Activated naive CD8-positive, alpha-beta T cell treated with anti-CD3 and anti-CD28 coated beads, Interleukin-2, amount 10 ng/mL, durations not matched to agents 7 days and 5 days (primary cell): ENCODE results near the gene SEC61G. TPM values are rescaled to one million over a fixed set of nuclear protein-coding genes. Genes with fewer than 3 reads are reported as not detected.

Experiments
- ATAC-seq: fragments of 150-1000 bp; cut with Tn5 transposase; one replicate; pipeline ENCODE4 v1.10.0; 2021; ENCODE audit warnings: low read depth, moderate library complexity
- POLR2A ChIA-PET: fragments of 350-600 bp; sonication (Branson Sonifier 250); formaldehyde crosslinking; loops from one replicate; lab custom pipeline; 2021; ENCODE audit warnings: antibody characterized with exemption; lab: Charles Lee
- DNase-seq: peaks from one replicate; pipeline ENCODE4 v3.0.0; 2021
- H3K27ac Mint-ChIP-seq: one replicate; pipeline ENCODE4 v1.8.0; 2022; ENCODE audit warnings: mild to moderate bottlenecking, mixed read lengths
- H3K27me3 Mint-ChIP-seq: one replicate; pipeline ENCODE4 v1.8.0; 2022; ENCODE audit warnings: mild to moderate bottlenecking, moderate library complexity, mixed read lengths
- H3K36me3 Mint-ChIP-seq: one replicate; pipeline ENCODE4 v1.8.0; 2021; ENCODE audit warnings: mild to moderate bottlenecking, mixed read lengths
- H3K4me1 Mint-ChIP-seq: one replicate; pipeline ENCODE4 v1.8.0; 2021; ENCODE audit warnings: mixed read lengths
- H3K4me3 Mint-ChIP-seq: one replicate; pipeline ENCODE4 v1.8.0; 2022; ENCODE audit warnings: mild to moderate bottlenecking, moderate library complexity, mixed read lengths
- H3K9me3 Mint-ChIP-seq: one replicate; pipeline ENCODE4 v1.8.0; 2021; ENCODE audit warnings: mixed read lengths
- total RNA-seq, 2 experiments: library from RNA; stranded (reverse); gene quantifications; one replicate each; pipeline ENCODE4 v1.2.3, GENCODE V29; 2021

The SEC61G gene
- total RNA-seq, 2 experiments from 2014 or later: 93.4 to 96.0 TPM

DNA sequence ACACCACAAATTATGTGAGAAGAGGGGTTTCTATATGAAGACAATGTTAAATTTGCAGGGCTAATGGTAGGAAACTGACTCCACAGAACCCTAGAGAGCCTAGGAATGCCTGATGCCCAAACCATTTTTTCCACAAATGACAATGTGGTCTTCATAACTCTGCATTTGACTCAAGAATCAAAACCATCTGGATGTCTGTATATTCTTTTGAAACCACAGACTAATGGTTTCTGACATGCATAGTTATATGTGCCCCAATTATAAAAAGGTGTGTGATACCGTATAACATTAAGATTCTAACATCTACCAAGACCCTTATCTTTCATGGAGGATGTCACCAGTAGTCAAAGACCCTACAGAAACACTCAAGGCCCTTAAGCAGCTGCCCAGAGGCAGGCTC lies 20.3 kb downstream of the SEC61G start:
- Mint-ChIP-seq H3K27ac (no peak overlapping the region), H3K4me1 (no peaks in the 10 kb centered on the region), H3K4me3 (no peak overlapping the region), H3K36me3 (no peaks in the 10 kb centered on the region), H3K27me3 (peaks cover 3% of the 10 kb centered on the region), H3K9me3 (peaks cover 4% of the 10 kb centered on the region)
- no peak for DNase-seq
- no peak for ATAC-seq
- POLR2A ChIA-PET: no interaction called here

DNA sequence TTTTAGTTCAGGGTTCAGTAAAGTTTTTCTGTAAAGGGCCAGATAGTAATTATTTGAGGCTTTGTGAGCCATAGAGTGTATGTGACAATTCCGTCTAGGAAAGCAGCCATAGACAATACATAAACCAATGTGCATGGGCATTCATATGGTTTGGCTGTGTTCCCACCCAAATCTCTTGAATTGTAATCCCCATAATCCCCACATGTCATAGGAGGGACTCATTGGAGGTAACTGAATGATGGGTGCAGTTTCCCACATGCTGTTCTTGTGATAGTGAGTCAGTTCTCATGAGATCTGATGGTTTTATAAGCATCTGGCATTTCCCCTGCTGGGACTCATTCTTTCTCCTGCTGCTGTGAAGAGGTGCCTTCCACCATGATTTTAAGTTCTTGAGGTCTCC lies 29.9 kb downstream of the SEC61G start:
- Mint-ChIP-seq H3K9me3 (no peaks in the 10 kb centered on the region), H3K4me1 (no peaks in the 10 kb centered on the region), H3K4me3 (no peak overlapping the region), H3K27ac (no peak overlapping the region), H3K27me3 (no peaks in the 10 kb centered on the region), H3K36me3 (no peaks in the 10 kb centered on the region)
- DNase-seq (no peak), ATAC-seq (no peak)
- POLR2A ChIA-PET: no interaction called here

DNA sequence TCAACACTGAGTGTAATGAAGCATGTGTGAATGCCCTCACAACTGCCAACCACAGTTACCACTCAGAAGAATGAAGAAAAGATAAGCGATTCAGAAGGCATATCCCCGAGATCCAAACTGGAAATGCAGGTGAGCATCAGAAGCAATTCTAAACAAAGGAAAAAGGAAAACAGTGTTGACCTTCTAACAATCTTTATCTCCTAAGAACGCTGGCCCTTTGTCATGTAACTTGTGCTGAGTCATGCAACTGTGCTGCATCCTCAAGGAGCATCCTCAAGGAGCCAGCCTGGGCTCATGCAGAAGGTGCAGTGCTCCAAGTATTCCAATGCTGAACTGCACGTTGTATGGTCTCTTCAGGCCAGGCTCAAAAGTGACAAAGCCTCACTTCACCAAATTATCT lies 30.6 kb downstream of the SEC61G start:
- no peaks in the 10 kb centered on the region for H3K4me1 Mint-ChIP-seq
- DNase-seq (no peak), ATAC-seq (no peak)
- H3K27me3 Mint-ChIP-seq: no peaks in the 10 kb centered on the region
- H3K36me3 Mint-ChIP-seq: no peaks in the 10 kb centered on the region
- POLR2A ChIA-PET: no interaction called here
- no peak overlapping the region for H3K27ac Mint-ChIP-seq
- no peaks in the 10 kb centered on the region for H3K9me3 Mint-ChIP-seq
- H3K4me3 Mint-ChIP-seq: no peak overlapping the region

GRCh38 chr7:54725255-54725654 lies 33.8 kb downstream of the SEC61G start:
- H3K4me1 Mint-ChIP-seq: no peaks in the 10 kb centered on the region

GRCh38 chr7:54722502-54722901 lies 36.5 kb downstream of the SEC61G start:
- no peak for DNase-seq
- POLR2A ChIA-PET: no interaction called here
- no peak for ATAC-seq
- H3K36me3 Mint-ChIP-seq: no peaks in the 10 kb centered on the region
- H3K27ac Mint-ChIP-seq: no peak overlapping the region
- peaks cover 2% of the 10 kb centered on the region for H3K9me3 Mint-ChIP-seq
- H3K27me3 Mint-ChIP-seq: peaks cover 3% of the 10 kb centered on the region
- no peaks in the 10 kb centered on the region for H3K4me1 Mint-ChIP-seq
- H3K4me3 Mint-ChIP-seq: no peak overlapping the region

More at GRCh38 chr7:54725255-54725654, 33.8 kb downstream of the SEC61G start:
- Mint-ChIP-seq H3K27ac (no peak overlapping the region), H3K4me3 (no peak overlapping the region), H3K9me3 (no peaks in the 10 kb centered on the region), H3K36me3 (no peaks in the 10 kb centered on the region), H3K27me3 (peaks cover 3% of the 10 kb centered on the region)
- POLR2A ChIA-PET: no interaction called here
- DNase-seq (no peak), ATAC-seq (no peak)

DNA sequence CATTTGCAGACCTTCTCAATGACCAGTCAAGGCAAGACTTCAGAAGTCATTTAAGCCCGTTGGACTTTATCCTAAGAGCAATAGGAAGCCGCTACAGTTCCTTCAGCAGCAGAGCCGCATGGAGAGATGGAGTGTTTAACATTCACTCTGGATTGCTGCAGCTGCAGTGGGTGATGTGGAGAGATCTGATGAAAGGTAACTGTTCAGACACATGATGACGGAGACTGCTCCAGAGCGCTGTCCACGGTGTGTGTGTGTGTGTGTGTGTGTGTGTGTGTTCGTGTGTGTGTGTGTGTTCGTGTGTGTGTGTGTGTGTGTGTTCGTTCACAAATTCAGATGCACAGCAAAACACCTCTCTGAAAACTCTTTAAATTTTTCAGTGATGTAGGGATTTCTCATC lies 37.0 kb downstream of the SEC61G start:
- POLR2A ChIA-PET: no interaction called here
- ATAC-seq (no peak), DNase-seq (no peak)
- Mint-ChIP-seq H3K9me3 (peaks cover 2% of the 10 kb centered on the region), H3K36me3 (no peaks in the 10 kb centered on the region), H3K27me3 (peaks cover 3% of the 10 kb centered on the region), H3K27ac (no peak overlapping the region), H3K4me1 (no peaks in the 10 kb centered on the region), H3K4me3 (no peak overlapping the region)

- H3K36me3 Mint-ChIP-seq: no peaks in the 10 kb centered on the region
- H3K4me1 Mint-ChIP-seq: no peaks in the 10 kb centered on the region
- peaks cover 3% of the 10 kb centered on the region for H3K27me3 Mint-ChIP-seq
- no peak overlapping the region for H3K4me3 Mint-ChIP-seq
- no peak overlapping the region for H3K27ac Mint-ChIP-seq
- DNase-seq (no peak), ATAC-seq (no peak)
- POLR2A ChIA-PET: no interaction called here
- H3K9me3 Mint-ChIP-seq: peaks cover 5% of the 10 kb centered on the region
Measured at GRCh38 chr7:54719974-54720373, 39.0 kb downstream of the SEC61G start.

DNA sequence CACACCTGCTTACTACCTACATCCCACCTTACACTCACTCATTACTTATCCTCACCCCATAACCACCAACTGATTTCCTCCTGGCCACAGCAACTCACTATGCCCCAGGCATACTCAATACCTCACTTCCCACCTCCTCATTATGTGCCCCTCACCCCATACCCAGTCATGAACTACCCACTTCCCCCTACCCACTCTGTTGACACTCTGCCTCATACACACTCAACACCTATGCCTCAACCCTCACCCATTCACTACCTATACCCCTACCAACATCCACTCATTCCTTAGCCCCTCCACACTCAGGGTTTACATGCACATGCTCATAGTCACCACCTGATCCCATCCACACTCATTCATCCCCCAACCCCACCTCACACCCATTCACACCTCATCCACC lies 39.6 kb downstream of the SEC61G start:
- peaks cover 3% of the 10 kb centered on the region for H3K27me3 Mint-ChIP-seq

DNA sequence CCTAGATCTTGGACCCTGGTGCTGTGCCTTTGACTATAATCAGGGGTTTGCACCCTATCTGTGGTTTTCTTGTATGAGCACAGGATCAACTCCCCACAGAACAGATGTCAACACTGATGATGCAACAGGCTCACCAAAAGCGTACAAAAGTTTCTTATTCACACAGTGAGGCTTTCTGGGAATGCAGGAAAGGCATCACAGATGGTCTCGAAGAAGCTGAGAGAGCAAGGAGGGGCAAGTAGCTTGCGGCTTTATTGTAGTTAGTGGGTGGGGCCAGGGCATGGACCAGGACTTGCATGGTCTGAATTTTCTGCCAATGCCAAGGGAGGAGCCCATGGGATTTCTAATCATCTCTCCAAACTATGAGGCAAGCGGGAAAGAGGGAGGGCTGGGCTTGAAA lies 46.2 kb downstream of the SEC61G start:
- ATAC-seq (no peak), DNase-seq (no peak)
- POLR2A ChIA-PET: no interaction called here
- Mint-ChIP-seq H3K9me3 (peaks cover 9% of the 10 kb centered on the region), H3K27ac (no peak overlapping the region), H3K4me1 (no peaks in the 10 kb centered on the region), H3K4me3 (no peak overlapping the region), H3K27me3 (no peaks in the 10 kb centered on the region), H3K36me3 (no peaks in the 10 kb centered on the region)

More for the DNA sequence above, 39.6 kb downstream of the SEC61G start:
- Mint-ChIP-seq H3K4me1 (no peaks in the 10 kb centered on the region), H3K36me3 (no peaks in the 10 kb centered on the region), H3K27ac (no peak overlapping the region), H3K9me3 (peaks cover 5% of the 10 kb centered on the region), H3K4me3 (no peak overlapping the region)
- ATAC-seq (no peak), DNase-seq (no peak)
- POLR2A ChIA-PET: no interaction called here

DNA sequence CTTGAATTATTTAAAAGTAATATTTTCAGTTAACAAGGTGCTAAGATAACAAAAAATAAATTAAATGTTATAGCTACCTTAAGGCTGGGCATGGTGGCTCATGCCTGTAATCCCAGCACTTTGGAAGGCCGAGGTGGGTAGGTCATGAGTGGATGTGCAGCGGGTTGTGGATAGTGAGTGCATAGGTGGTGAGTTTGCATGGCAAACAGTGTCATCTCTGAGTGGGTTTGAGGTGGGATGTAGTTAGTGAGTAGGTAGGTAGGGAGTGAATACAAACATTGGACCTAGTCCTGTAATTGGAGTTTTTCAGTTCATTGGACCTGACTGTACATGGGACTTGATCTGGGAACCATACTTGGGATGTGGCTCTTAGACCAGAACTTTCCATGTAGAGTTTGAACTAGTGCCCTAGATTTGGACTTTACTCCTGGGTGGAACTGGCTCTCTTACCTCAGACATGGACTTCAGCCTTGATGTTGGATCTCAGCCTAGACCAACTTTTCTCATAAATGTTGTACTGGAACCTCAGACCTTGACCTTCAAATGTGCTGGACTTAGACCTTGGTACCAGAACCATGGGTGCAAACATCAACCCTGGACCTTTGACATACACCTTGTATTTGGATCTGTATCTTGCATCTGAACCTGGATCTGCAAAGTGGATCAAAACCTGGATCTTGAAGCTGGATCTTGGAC lies 47.0 kb downstream of the SEC61G start:
- Mint-ChIP-seq H3K9me3 (peaks cover 12% of the 10 kb centered on the region), H3K27me3 (no peaks in the 10 kb centered on the region), H3K4me1 (no peaks in the 10 kb centered on the region), H3K36me3 (no peaks in the 10 kb centered on the region), H3K4me3 (no peak overlapping the region), H3K27ac (no peak overlapping the region)
- no peak for ATAC-seq
- no peak for DNase-seq
- POLR2A ChIA-PET: no interaction called here

DNA sequence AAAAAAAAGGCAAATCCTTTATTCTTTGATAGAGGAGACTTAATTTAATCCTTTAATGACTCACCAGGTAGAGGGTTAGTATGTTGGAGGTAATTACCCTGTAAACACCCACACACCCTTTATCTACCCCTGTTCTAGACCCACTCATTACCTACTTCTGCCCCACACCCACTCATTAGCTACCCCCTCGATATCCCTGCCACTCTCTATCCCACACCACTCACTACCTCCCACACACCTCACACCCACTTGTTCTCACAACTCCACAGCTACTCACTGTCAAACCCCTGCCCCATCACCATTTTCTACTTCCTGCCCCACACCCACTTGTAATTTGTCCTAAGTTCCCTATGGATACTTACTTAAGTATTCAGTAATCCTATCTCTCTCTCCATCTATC lies 49.7 kb downstream of the SEC61G start:
- no peaks in the 10 kb centered on the region for H3K27me3 Mint-ChIP-seq
- no peak for DNase-seq

GRCh38 chr7:54705436-54705835 lies 53.6 kb downstream of the SEC61G start:
- H3K4me1 Mint-ChIP-seq: no peaks in the 10 kb centered on the region
- DNase-seq (no peak), ATAC-seq (no peak)
- H3K27ac Mint-ChIP-seq: no peak overlapping the region
- H3K36me3 Mint-ChIP-seq: no peaks in the 10 kb centered on the region
- POLR2A ChIA-PET: no interaction called here
- H3K27me3 Mint-ChIP-seq: no peaks in the 10 kb centered on the region
- peaks cover 10% of the 10 kb centered on the region for H3K9me3 Mint-ChIP-seq
- H3K4me3 Mint-ChIP-seq: no peak overlapping the region

More for the DNA sequence above, 49.7 kb downstream of the SEC61G start:
- POLR2A ChIA-PET: no interaction called here
- ATAC-seq: no peak
- no peak overlapping the region for H3K4me3 Mint-ChIP-seq
- no peaks in the 10 kb centered on the region for H3K36me3 Mint-ChIP-seq
- H3K27ac Mint-ChIP-seq: no peak overlapping the region
- no peaks in the 10 kb centered on the region for H3K4me1 Mint-ChIP-seq
- H3K9me3 Mint-ChIP-seq: peaks cover 10% of the 10 kb centered on the region

- no peaks in the 10 kb centered on the region for H3K4me1 Mint-ChIP-seq
- H3K4me3 Mint-ChIP-seq: no peak overlapping the region
- no peak overlapping the region for H3K27ac Mint-ChIP-seq
- H3K9me3 Mint-ChIP-seq: peaks cover 10% of the 10 kb centered on the region
- no peak for ATAC-seq
- DNase-seq: no peak
- H3K36me3 Mint-ChIP-seq: no peaks in the 10 kb centered on the region
- no peaks in the 10 kb centered on the region for H3K27me3 Mint-ChIP-seq
- POLR2A ChIA-PET: no interaction called here
Measured at GRCh38 chr7:54704851-54705250, 54.2 kb downstream of the SEC61G start.
